Hepatocyte (in vitro differentiated cells): ENCODE data around the gene SPRYD7. TPM values are rescaled to one million over a fixed set of nuclear protein-coding genes. Genes with fewer than 3 reads are reported as not detected.

ENCODE experiments used
- DNase-seq: peaks from one replicate; pipeline ENCODE4 v3.0.0-alpha.2; 2016; ENCODE audit warnings: low spot score
- H2AFZ ChIP-seq: fragments of 200-600 bp; sonication (generic); 2 replicates; pipeline ENCODE4 v1.6.0; 2016; ENCODE audit warnings: antibody characterized with exemption, mild to moderate bottlenecking
- H3K27ac ChIP-seq: fragments of 200-600 bp; sonication (generic); 2 replicates; pipeline ENCODE4 v1.5.1; 2016; ENCODE audit warnings: mild to moderate bottlenecking
- H3K27me3 ChIP-seq: fragments of 200-600 bp; sonication (generic); 2 replicates; pipeline ENCODE4 v1.6.1; 2016
- H3K36me3 ChIP-seq: fragments of 200-600 bp; sonication (generic); replicated peaks from 2 replicates; pipeline ENCODE4 v1.5.1; 2016; ENCODE audit warnings: low read depth; ENCODE audit not compliant: insufficient read depth
- H3K4me1 ChIP-seq: fragments of 200-600 bp; sonication (generic); 2 replicates; pipeline ENCODE4 v1.5.1; 2016; ENCODE audit warnings: mild to moderate bottlenecking, moderate library complexity; ENCODE audit not compliant: insufficient read depth
- H3K4me2 ChIP-seq: fragments of 200-600 bp; sonication (generic); 2 replicates; pipeline ENCODE4 v1.6.0; 2016
- H3K4me3 ChIP-seq: fragments of 200-600 bp; sonication (generic); 2 replicates; pipeline ENCODE4 v1.5.1; 2016; ENCODE audit warnings: mild to moderate bottlenecking
- H3K79me2 ChIP-seq: fragments of 200-600 bp; sonication (generic); 2 replicates; pipeline ENCODE4 v1.6.0; 2017; ENCODE audit warnings: mild to moderate bottlenecking
- H3K9me2 ChIP-seq: fragments of 200-600 bp; sonication (generic); replicated peaks from 2 replicates; pipeline ENCODE4 v1.6.0; 2017; ENCODE audit warnings: mild to moderate bottlenecking; ENCODE audit not compliant: insufficient read depth
- H3K9me3 ChIP-seq: fragments of 200-600 bp; sonication (generic); 2 replicates; pipeline ENCODE4 v1.5.1; 2016; ENCODE audit warnings: low read depth, mild to moderate bottlenecking
- H4K20me1 ChIP-seq: fragments of 200-600 bp; sonication (generic); 2 replicates; pipeline ENCODE4 v1.6.0; 2016; ENCODE audit warnings: mild to moderate bottlenecking; ENCODE audit not compliant: insufficient read depth, poor library complexity, severe bottlenecking
- EZH2 ChIP-seq: fragments of 200-600 bp; sonication (generic); IDR thresholded peaks from 2 replicates; pipeline ENCODE4 v1.6.1; 2016; ENCODE audit warnings: antibody characterized with exemption, mild to moderate bottlenecking, borderline replicate concordance
- EZH2phosphoT487 ChIP-seq: fragments of 200-600 bp; sonication (generic); IDR thresholded peaks from one replicate; pipeline ENCODE4 v1.6.1; 2018; ENCODE audit warnings: antibody characterized with exemption, mild to moderate bottlenecking, low read depth, moderate library complexity; ENCODE audit not compliant: unreplicated experiment, severe bottlenecking
- WGBS: methylation state at CpG from one replicate; pipeline ENCODE4 v1.1.6; 2016; ENCODE audit warnings: low lambda C conversion rate; ENCODE audit errors: missing lambda C conversion rate; 5-methylcytosine and 5-hydroxymethylcytosine counted together
- polyA plus RNA-seq: library from polyadenylated mRNA; unstranded; fragments of >200 nt; fragmentation: Nextera tagmentation; extraction: Ambion mirVana; gene quantifications from 2 replicates; pipeline ENCODE4 v1.2.1, GENCODE V29; 2016
- total RNA-seq: library from RNA; depleted of rRNA; stranded (reverse); fragments of >200 nt; gene quantifications from 2 replicates; pipeline ENCODE4 v1.2.3, GENCODE V29; 2014
- TF ChIP-seq, protein P1 (sequence below): fragments of 200-600 bp; sonication (generic); IDR thresholded peaks from 2 replicates; pipeline ENCODE4 v1.5.1; 2016; ENCODE audit warnings: antibody characterized with exemption, mild to moderate bottlenecking; ENCODE audit not compliant: poor library complexity

SPRYD7 gene
- total and polyA plus RNA-seq, 2 experiments from 2014 or later, result 10.3 to 15.9 TPM

DNA sequence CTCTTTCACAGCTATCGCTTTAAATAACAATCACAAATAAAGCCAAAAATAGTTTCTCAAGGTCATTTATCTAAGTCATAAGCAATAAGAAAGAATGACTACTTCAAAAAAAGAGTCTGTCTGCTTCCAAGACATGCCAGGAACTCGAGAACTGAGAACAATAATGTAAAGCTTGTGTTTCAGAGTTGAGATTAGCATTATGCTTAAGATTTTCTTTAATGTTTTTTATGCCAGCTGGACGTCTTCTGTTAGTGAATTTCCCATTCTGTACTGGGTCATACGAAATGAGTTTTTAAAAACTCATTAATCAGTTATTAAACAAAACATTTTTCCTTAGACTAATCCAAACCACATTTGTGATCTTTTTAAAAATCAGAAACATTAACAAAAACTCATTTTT is 3.2 kb upstream of the SPRYD7 start:
- 74% methylated on average over 4 of the region's 4 CpGs for WGBS

DNA sequence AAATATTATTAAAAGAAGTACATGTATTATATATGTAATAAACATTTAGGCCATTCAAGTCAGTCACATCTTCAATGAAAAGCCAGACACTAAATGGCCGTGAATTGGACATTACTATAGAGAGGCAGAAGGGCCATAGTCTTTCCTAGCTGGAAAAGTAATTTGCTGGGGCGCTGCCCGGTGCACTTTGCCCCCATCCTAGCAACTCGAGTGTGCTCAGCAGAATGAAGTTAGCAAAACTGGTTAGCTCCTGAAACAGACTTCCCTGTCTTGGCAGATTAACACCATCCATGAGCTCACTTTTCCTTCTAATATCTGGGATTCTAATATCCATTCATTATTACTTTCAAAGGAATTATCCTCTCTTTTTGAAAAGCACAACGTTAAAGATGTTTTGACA is 2.8 kb upstream of the SPRYD7 start:
- TF ChIP-seq, protein P1, sequence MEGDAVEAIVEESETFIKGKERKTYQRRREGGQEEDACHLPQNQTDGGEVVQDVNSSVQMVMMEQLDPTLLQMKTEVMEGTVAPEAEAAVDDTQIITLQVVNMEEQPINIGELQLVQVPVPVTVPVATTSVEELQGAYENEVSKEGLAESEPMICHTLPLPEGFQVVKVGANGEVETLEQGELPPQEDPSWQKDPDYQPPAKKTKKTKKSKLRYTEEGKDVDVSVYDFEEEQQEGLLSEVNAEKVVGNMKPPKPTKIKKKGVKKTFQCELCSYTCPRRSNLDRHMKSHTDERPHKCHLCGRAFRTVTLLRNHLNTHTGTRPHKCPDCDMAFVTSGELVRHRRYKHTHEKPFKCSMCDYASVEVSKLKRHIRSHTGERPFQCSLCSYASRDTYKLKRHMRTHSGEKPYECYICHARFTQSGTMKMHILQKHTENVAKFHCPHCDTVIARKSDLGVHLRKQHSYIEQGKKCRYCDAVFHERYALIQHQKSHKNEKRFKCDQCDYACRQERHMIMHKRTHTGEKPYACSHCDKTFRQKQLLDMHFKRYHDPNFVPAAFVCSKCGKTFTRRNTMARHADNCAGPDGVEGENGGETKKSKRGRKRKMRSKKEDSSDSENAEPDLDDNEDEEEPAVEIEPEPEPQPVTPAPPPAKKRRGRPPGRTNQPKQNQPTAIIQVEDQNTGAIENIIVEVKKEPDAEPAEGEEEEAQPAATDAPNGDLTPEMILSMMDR, result no peak
- no peak for TF ChIP-seq EZH2phosphoT487
- TF ChIP-seq EZH2, result no peak
- no peak overlapping the region for H3K4me3 ChIP-seq
- 62% methylated on average over 5 of the region's 5 CpGs for WGBS
- no peaks in the 10 kb centered on the region for H3K27me3 ChIP-seq
- peak overlapping the region; percentile 10 for H3K4me2 ChIP-seq
- H3K9me3 ChIP-seq, result no peaks in the 10 kb centered on the region
- peak; percentile 69 for DNase-seq
- H3K4me1 ChIP-seq, result peaks cover 10% of the 10 kb centered on the region
- no peaks in the 10 kb centered on the region for H4K20me1 ChIP-seq
- H3K79me2 ChIP-seq, result peaks cover 13% of the 10 kb centered on the region
- H3K9me2 ChIP-seq, result no peaks in the 10 kb centered on the region
- H2AFZ ChIP-seq, result no peak overlapping the region
- H3K36me3 ChIP-seq, result no peaks in the 10 kb centered on the region
- peak overlapping the region; percentile 82 for H3K27ac ChIP-seq

More for the DNA sequence above, 3.2 kb upstream of the SPRYD7 start:
- TF ChIP-seq, protein P1, result no peak
- TF ChIP-seq EZH2, result no peak
- no peak for TF ChIP-seq EZH2phosphoT487
- Histone ChIP-seq H3K9me2 (no peaks in the 10 kb centered on the region), H4K20me1 (no peaks in the 10 kb centered on the region), H3K27ac (peak overlapping the region; percentile 82), H3K36me3 (no peaks in the 10 kb centered on the region), H3K79me2 (peaks cover 11% of the 10 kb centered on the region), H3K9me3 (no peaks in the 10 kb centered on the region), H2AFZ (no peak overlapping the region), H3K4me1 (peaks cover 10% of the 10 kb centered on the region), H3K27me3 (no peaks in the 10 kb centered on the region), H3K4me3 (no peak overlapping the region), H3K4me2 (peak overlapping the region; percentile 10)
- DNase-seq, result no peak

- Histone ChIP-seq H2AFZ (no peak overlapping the region), H3K9me3 (no peaks in the 10 kb centered on the region), H3K4me3 (no peak overlapping the region), H3K36me3 (no peaks in the 10 kb centered on the region), H3K4me1 (peaks cover 10% of the 10 kb centered on the region), H3K4me2 (peak overlapping the region; percentile 10), H3K79me2 (peaks cover 19% of the 10 kb centered on the region), H3K9me2 (no peaks in the 10 kb centered on the region), H3K27me3 (no peaks in the 10 kb centered on the region), H4K20me1 (no peaks in the 10 kb centered on the region), H3K27ac (peak overlapping the region; percentile 82)
- DNase-seq, result no peak
- 65% methylated on average over 5 of the region's 5 CpGs for WGBS
- TF ChIP-seq EZH2, result no peak
- TF ChIP-seq, protein P1, result no peak
- no peak for TF ChIP-seq EZH2phosphoT487
These were observed 2.2 kb upstream of the SPRYD7 start for GRCh38 chr13:49938314-49938713.

- Histone ChIP-seq H3K4me3 (peak overlapping the region; percentile 46), H3K36me3 (no peaks in the 10 kb centered on the region), H3K27ac (peak overlapping the region; percentile 67), H2AFZ (peak overlapping the region; percentile 71), H3K9me3 (no peaks in the 10 kb centered on the region), H4K20me1 (no peaks in the 10 kb centered on the region), H3K4me1 (peaks cover 10% of the 10 kb centered on the region), H3K27me3 (no peaks in the 10 kb centered on the region), H3K79me2 (peaks cover 33% of the 10 kb centered on the region), H3K4me2 (peak overlapping the region; percentile 93), H3K9me2 (no peaks in the 10 kb centered on the region)
- no peak for DNase-seq
- TF ChIP-seq EZH2, result no peak
- TF ChIP-seq EZH2phosphoT487, result no peak
- TF ChIP-seq, protein P1, result no peak
- 3% methylated on average over 20 of the region's 21 CpGs for WGBS
These were observed 781 bp upstream of the SPRYD7 start for GRCh38 chr13:49936968-49937273.
